Liver (tissue), 9 donors: Measurements from ENCODE around the gene FILIP1. TPM values are rescaled to one million over a fixed set of nuclear protein-coding genes. Genes with fewer than 3 reads are reported as not detected.

Experiments
- DNase-seq: peaks from one replicate; pipeline ENCODE4 v3.0.0-alpha.2; 2017; ENCODE audit warnings: low spot score
- H3K27ac ChIP-seq, 2 donors: one replicate each; pipeline ENCODE4 v1.7.0; 2013; ENCODE audit warnings: inconsistent platforms in 2 of 2, low read length in 2 of 2, control low read depth in 1 of 2, low read depth in 1 of 2, mild to moderate bottlenecking in 1 of 2
- H3K27me3 ChIP-seq, 4 donors: one replicate each; pipeline versions ENCODE4 v1.6.1 to v1.7.0; 2013; ENCODE audit warnings: low read length in 3 of 4, inconsistent platforms in 1 of 4, mild to moderate bottlenecking in 1 of 4, moderate library complexity in 1 of 4; ENCODE audit not compliant: control insufficient read depth in 4 of 4, insufficient read depth in 4 of 4
- H3K36me3 ChIP-seq, 4 donors: one replicate each; pipeline versions ENCODE4 v1.6.1 to v1.7.0; 2013; ENCODE audit warnings: low read length in 3 of 4, mild to moderate bottlenecking in 3 of 4, low read depth in 1 of 4, moderate library complexity in 1 of 4; ENCODE audit not compliant: control insufficient read depth in 4 of 4, insufficient read depth in 3 of 4
- H3K4me1 ChIP-seq, 4 donors: one replicate each; pipeline versions ENCODE4 v1.6.1 to v1.7.0; 2013; ENCODE audit warnings: low read length in 3 of 4, mild to moderate bottlenecking in 3 of 4, moderate library complexity in 1 of 4; ENCODE audit not compliant: control insufficient read depth in 4 of 4, insufficient read depth in 4 of 4
- H3K4me3 ChIP-seq, 3 donors: one replicate each; pipeline versions ENCODE4 v1.6.1 to v1.7.0; 2013; ENCODE audit warnings: low read length in 3 of 3, control low read depth in 1 of 3, low read depth in 1 of 3, mild to moderate bottlenecking in 1 of 3
- H3K9ac ChIP-seq, 2 donors: one replicate each; pipeline ENCODE4 v1.7.0; 2013; ENCODE audit warnings: low read length in 2 of 2, mild to moderate bottlenecking in 2 of 2, moderate library complexity in 2 of 2, control low read depth in 1 of 2, low read depth in 1 of 2
- H3K9me3 ChIP-seq, 4 donors: one replicate each; pipeline versions ENCODE4 v1.6.1 to v1.7.0; 2013; ENCODE audit warnings: low read length in 3 of 4; ENCODE audit not compliant: control insufficient read depth in 4 of 4
- EGR1 ChIP-seq, 2 donors: IDR thresholded peaks; 2 replicates each; pipeline ENCODE4 v1.6.1; 2016 to 2018; ENCODE audit warnings: antibody characterized with exemption in 2 of 2, low read depth in 2 of 2
- FOXA1 ChIP-seq: IDR thresholded peaks from 2 replicates; pipeline ENCODE4 v1.6.1; 2016; ENCODE audit warnings: antibody characterized with exemption
- FOXA2 ChIP-seq: IDR thresholded peaks from 2 replicates; pipeline ENCODE4 v1.6.1; 2016; ENCODE audit warnings: antibody characterized with exemption
- GABPA ChIP-seq, 2 donors: IDR thresholded peaks in 1 of 2; conservative IDR thresholded peaks in 1 of 2; 2 replicates each; pipeline ENCODE4 v1.6.1; 2016; ENCODE audit warnings: antibody characterized with exemption in 2 of 2, mild to moderate bottlenecking in 1 of 2, moderate library complexity in 1 of 2
- HNF4A ChIP-seq, 2 donors: conservative IDR thresholded peaks; 2 replicates each; pipeline ENCODE4 v1.6.1; 2016; ENCODE audit warnings: antibody characterized with exemption in 2 of 2, mild to moderate bottlenecking in 2 of 2
- HNF4G ChIP-seq: IDR thresholded peaks from 2 replicates; pipeline ENCODE4 v1.6.1; 2016; ENCODE audit warnings: antibody characterized with exemption
- JUND ChIP-seq, 2 donors: IDR thresholded peaks; 2 replicates each; pipeline ENCODE4 v1.6.1; 2016; ENCODE audit warnings: antibody characterized with exemption in 2 of 2
- NR2F2 ChIP-seq: IDR thresholded peaks from 2 replicates; pipeline ENCODE4 v1.6.1; 2016; ENCODE audit warnings: antibody characterized with exemption
- RAD21 ChIP-seq, 2 donors: IDR thresholded peaks; 2 replicates each; pipeline ENCODE4 v1.6.1; 2016; ENCODE audit warnings: antibody characterized with exemption in 2 of 2, mild to moderate bottlenecking in 2 of 2
- RXRA ChIP-seq, 2 donors: IDR thresholded peaks; 2 replicates each; pipeline ENCODE4 v1.6.1; 2017 to 2018; ENCODE audit warnings: antibody characterized with exemption in 2 of 2, mild to moderate bottlenecking in 1 of 2
- SP1 ChIP-seq: IDR thresholded peaks from 2 replicates; pipeline ENCODE4 v1.6.1; 2018; ENCODE audit warnings: antibody characterized with exemption, mild to moderate bottlenecking
- TAF1 ChIP-seq: conservative IDR thresholded peaks from 2 replicates; pipeline ENCODE4 v1.6.1; 2016; ENCODE audit warnings: antibody characterized with exemption, mild to moderate bottlenecking
- YY1 ChIP-seq: IDR thresholded peaks from 2 replicates; pipeline ENCODE4 v1.6.1; 2016; ENCODE audit warnings: antibody characterized with exemption, mild to moderate bottlenecking
- WGBS: extraction: QIAGEN DNeasy Blood & Tissue Kit; methylation state at CpG from one replicate; pipeline ENCODE4 v1.1.7; 2013; 5-methylcytosine and 5-hydroxymethylcytosine counted together
- polyA plus RNA-seq, 2 donors: library from polyadenylated mRNA; stranded (reverse) in 1 of 2; unstranded in 1 of 2; fragments of 200-250 nt in 1 of 2; fragments of >200 nt in 1 of 2; fragmentation: Nextera tagmentation in 1 of 2; extraction: Ambion mirVana in 1 of 2; gene quantifications; one replicate each; pipeline versions ENCODE4 v1.2.1 to v1.2.3, GENCODE V29; 2013 to 2015
- total RNA-seq, 2 donors: library from RNA; depleted of rRNA; stranded (reverse); fragments of >200 nt; gene quantifications; one replicate each; pipeline ENCODE4 v1.2.3, GENCODE V29; 2014
- TF ChIP-seq, protein P1 (sequence below): fragments of 150-350 bp; IDR thresholded peaks from 2 replicates; pipeline ENCODE4 v1.5.1; 2017; ENCODE audit warnings: improper control_type of control experiment, low read depth, low read length; ENCODE audit not compliant: missing input control
- TF ChIP-seq, protein P2 (sequence below): IDR thresholded peaks from 2 replicates; pipeline ENCODE4 v1.6.1; 2016; ENCODE audit warnings: antibody characterized with exemption
- TF ChIP-seq, protein P3 (sequence below): IDR thresholded peaks from 2 replicates; pipeline ENCODE4 v1.6.1; 2016; ENCODE audit warnings: antibody characterized with exemption, mild to moderate bottlenecking
- TF ChIP-seq, protein P4 (sequence below): IDR thresholded peaks from 2 replicates; pipeline ENCODE4 v1.6.1; 2016; ENCODE audit warnings: antibody characterized with exemption
- TF ChIP-seq, protein P5 (sequence below): IDR thresholded peaks from 2 replicates; pipeline ENCODE4 v1.6.1; 2016; ENCODE audit warnings: antibody characterized with exemption
- donor health status: healthy.
- donor health status: healthy.
- donor health status: healthy.
- donor health status: healthy.
- donor health status: healthy.

Gene FILIP1
- total and polyA plus RNA-seq, 4 donors: 0.70 to 2.8 (median 1.1) TPM

DNA sequence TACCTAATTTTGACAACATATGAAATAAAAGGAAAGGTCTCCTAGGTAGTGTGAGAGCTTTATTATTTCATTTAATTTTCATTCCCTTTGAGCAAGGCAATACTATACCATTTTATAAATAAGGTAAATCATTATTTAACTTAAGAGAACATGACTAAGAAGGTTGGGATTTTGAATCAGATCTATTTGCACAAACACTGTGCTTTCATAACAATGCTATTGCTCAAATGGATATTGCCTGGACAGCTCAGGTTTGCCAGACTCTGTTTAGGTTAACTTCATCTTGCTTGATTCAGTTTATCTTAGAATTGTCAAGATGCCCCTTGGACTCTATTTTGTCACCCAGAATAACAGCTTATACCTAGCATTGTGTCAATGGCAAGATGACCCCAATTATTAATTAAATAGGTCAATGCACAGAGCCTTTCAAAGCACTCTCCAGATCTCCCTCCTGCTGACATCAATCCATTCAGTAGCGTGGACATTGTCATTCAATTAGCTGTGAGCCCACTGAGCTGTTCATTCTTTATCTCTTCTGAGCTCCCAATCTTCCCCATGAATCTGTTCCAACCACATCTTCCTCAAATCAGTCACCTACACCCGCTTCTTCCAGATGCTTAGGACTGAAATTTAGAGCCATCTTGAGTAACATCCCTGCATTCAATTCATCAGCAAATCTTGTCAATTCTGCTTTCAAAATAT lies 166.9 kb downstream of the FILIP1 start:
- WGBS: 71% methylated on average over 2 of the region's 2 CpGs
- DNase-seq: no peak
- no peak for TF ChIP-seq HNF4G
- no peak for TF ChIP-seq JUND (IDR thresholded peaks at IDR 0.05)
- no peak for TF ChIP-seq RXRA (IDR thresholded peaks at IDR 0.05)
- TF ChIP-seq YY1: no peak
- no peak for TF ChIP-seq GABPA (IDR thresholded peaks at IDR 0.05 in 1 of 2, conservative IDR thresholded peaks at IDR 0.05 in 1 of 2)
- no peak for TF ChIP-seq TAF1
- TF ChIP-seq, protein P1, sequence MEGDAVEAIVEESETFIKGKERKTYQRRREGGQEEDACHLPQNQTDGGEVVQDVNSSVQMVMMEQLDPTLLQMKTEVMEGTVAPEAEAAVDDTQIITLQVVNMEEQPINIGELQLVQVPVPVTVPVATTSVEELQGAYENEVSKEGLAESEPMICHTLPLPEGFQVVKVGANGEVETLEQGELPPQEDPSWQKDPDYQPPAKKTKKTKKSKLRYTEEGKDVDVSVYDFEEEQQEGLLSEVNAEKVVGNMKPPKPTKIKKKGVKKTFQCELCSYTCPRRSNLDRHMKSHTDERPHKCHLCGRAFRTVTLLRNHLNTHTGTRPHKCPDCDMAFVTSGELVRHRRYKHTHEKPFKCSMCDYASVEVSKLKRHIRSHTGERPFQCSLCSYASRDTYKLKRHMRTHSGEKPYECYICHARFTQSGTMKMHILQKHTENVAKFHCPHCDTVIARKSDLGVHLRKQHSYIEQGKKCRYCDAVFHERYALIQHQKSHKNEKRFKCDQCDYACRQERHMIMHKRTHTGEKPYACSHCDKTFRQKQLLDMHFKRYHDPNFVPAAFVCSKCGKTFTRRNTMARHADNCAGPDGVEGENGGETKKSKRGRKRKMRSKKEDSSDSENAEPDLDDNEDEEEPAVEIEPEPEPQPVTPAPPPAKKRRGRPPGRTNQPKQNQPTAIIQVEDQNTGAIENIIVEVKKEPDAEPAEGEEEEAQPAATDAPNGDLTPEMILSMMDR: no peak
- no peak for TF ChIP-seq NR2F2
- no peak for TF ChIP-seq FOXA1
- TF ChIP-seq, protein P2, sequence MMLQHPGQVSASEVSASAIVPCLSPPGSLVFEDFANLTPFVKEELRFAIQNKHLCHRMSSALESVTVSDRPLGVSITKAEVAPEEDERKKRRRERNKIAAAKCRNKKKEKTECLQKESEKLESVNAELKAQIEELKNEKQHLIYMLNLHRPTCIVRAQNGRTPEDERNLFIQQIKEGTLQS: no peak
- TF ChIP-seq, protein P3, sequence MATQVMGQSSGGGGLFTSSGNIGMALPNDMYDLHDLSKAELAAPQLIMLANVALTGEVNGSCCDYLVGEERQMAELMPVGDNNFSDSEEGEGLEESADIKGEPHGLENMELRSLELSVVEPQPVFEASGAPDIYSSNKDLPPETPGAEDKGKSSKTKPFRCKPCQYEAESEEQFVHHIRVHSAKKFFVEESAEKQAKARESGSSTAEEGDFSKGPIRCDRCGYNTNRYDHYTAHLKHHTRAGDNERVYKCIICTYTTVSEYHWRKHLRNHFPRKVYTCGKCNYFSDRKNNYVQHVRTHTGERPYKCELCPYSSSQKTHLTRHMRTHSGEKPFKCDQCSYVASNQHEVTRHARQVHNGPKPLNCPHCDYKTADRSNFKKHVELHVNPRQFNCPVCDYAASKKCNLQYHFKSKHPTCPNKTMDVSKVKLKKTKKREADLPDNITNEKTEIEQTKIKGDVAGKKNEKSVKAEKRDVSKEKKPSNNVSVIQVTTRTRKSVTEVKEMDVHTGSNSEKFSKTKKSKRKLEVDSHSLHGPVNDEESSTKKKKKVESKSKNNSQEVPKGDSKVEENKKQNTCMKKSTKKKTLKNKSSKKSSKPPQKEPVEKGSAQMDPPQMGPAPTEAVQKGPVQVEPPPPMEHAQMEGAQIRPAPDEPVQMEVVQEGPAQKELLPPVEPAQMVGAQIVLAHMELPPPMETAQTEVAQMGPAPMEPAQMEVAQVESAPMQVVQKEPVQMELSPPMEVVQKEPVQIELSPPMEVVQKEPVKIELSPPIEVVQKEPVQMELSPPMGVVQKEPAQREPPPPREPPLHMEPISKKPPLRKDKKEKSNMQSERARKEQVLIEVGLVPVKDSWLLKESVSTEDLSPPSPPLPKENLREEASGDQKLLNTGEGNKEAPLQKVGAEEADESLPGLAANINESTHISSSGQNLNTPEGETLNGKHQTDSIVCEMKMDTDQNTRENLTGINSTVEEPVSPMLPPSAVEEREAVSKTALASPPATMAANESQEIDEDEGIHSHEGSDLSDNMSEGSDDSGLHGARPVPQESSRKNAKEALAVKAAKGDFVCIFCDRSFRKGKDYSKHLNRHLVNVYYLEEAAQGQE: no peak
- TF ChIP-seq, protein P4, sequence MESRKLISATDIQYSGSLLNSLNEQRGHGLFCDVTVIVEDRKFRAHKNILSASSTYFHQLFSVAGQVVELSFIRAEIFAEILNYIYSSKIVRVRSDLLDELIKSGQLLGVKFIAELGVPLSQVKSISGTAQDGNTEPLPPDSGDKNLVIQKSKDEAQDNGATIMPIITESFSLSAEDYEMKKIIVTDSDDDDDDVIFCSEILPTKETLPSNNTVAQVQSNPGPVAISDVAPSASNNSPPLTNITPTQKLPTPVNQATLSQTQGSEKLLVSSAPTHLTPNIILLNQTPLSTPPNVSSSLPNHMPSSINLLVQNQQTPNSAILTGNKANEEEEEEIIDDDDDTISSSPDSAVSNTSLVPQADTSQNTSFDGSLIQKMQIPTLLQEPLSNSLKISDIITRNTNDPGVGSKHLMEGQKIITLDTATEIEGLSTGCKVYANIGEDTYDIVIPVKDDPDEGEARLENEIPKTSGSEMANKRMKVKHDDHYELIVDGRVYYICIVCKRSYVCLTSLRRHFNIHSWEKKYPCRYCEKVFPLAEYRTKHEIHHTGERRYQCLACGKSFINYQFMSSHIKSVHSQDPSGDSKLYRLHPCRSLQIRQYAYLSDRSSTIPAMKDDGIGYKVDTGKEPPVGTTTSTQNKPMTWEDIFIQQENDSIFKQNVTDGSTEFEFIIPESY: no peak
- TF ChIP-seq, protein P5, sequence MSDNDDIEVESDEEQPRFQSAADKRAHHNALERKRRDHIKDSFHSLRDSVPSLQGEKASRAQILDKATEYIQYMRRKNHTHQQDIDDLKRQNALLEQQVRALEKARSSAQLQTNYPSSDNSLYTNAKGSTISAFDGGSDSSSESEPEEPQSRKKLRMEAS: no peak
- TF ChIP-seq EGR1 (IDR thresholded peaks at IDR 0.05; ENCODE audit: low read depth in 2 of 2): no peak
- TF ChIP-seq FOXA2: no peak
- no peak for TF ChIP-seq SP1
- no peak for TF ChIP-seq HNF4A (conservative IDR thresholded peaks at IDR 0.05)
- TF ChIP-seq RAD21 (IDR thresholded peaks at IDR 0.05): no peak
- H3K27me3 ChIP-seq: no peaks in the 10 kb centered on the region
- no peak overlapping the region for H3K4me3 ChIP-seq
- H3K36me3 ChIP-seq: no peaks in the 10 kb centered on the region
- no peak overlapping the region for H3K27ac ChIP-seq
- H3K9me3 ChIP-seq: no peaks in the 10 kb centered on the region
- H3K4me1 ChIP-seq: no peaks in the 10 kb centered on the region
- H3K9ac ChIP-seq: no peak overlapping the region
